Endometrium (tissue), 2 donors: Measurements from ENCODE around the gene SMC2.

Experiments used
- FAIRE-seq: peaks from 2 replicates; lab custom pipeline; 2012; peaks lifted over from hg19 to GRCh38; lab: Jason Lieb, UNC
- donor health status: control.
- donor health status: control.

SMC2 gene

DNA sequence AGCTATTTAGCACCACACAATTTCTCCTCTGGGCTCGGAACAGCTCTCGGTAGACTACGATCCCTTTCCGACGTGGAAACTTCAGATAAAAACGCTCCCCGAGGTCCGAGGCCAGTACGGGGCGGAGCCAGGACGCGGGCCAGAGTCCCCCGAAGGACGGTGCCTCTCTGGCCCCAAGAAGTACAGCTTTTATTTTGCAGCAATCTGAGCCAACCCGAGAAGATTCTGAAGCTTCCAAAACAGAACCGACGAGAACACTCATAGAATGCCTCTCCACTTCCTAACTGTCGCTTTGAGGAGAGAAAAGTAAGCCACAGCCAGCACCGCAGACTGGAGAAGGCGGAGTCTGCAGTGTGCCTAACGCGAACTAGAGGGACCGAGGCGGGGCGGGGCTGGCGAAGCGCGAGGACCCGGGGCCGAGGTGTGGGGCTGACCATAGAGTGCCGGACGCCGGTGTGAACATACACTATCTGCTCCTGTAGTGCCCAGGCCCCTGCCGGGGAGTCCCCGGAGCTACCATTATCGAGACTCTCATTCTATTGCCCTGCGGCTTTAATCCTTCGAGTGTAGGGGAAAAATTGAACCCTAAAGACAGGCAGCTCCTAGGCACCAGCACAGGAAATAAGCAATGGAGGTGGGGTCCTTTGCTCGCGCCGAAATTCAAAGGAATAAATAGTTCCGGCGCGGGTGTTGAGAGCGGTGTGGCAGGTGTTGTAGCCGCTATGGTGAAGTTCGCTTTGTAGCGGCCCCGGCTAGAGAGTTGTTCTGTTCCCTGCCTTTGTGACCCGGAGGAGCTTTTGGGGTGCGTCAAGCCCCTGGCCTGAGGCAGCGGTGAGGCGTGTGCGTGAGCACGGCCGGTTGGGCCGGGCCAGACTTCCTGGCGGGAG lies at the start of gene SMC2:
Gene SMC2 (plus strand): TSS at position 663 of the 887 bp plus-strand sequence. CDS start 1,076 bp downstream, outside the sequence.
- no peak for FAIRE-seq

DNA sequence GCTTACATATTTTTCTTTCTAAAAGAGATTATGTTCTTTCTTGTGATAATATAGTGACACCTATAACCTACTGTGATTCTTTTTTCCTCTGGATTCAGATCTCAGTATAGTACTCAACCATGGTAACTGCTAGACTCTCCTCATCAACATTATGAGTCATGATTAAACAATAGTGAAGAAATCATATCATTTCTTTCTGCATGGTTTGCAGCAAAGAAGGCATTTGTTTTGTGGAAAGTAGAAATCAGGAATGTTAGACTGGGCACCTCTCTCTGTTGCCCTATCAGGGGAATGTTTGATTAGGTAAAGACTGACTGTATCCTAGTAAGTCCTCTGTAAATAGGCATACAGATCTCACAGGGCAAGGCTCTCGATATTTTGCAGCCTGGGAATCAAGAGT lies 25.6 kb upstream of the SMC2 start:
- FAIRE-seq, result no peak

DNA sequence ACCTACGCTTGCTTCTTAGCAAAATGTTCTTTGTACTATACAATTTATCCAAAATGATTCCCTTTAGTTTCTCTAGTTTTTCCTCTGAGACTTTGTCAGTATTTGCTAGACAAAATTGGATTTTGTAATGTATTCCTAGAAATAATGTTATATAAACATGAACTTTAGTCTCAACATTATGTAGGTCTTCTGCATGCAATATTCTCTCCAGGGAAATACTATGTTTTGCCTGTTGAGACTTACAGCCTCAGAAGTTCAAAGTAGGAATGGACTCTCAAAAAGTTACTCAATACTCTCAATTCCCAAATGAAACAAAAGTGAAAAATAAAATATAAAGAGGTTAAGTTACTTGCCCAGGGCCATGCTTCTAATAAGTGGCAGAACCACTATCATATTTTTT lies 24.8 kb upstream of the SMC2 start:
- FAIRE-seq, result no peak

DNA sequence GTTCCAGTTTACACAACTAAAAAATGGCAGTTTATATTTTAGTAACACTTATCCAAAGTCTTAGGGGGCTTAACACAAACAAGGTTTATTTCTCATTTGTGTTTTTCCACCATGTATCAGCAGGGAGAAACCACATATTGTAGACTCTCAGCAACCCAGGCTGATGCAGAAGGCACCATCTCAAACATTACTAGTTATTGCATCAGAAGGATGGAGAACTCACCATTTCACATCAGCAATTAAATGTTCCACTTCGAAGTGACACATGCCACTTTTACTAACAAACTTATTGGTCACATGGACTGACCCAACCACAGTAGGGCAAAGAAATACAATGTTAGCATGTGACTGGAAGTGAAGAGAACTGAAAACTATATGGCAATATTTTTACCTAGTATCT lies 22.5 kb upstream of the SMC2 start:
- FAIRE-seq, result no peak

DNA sequence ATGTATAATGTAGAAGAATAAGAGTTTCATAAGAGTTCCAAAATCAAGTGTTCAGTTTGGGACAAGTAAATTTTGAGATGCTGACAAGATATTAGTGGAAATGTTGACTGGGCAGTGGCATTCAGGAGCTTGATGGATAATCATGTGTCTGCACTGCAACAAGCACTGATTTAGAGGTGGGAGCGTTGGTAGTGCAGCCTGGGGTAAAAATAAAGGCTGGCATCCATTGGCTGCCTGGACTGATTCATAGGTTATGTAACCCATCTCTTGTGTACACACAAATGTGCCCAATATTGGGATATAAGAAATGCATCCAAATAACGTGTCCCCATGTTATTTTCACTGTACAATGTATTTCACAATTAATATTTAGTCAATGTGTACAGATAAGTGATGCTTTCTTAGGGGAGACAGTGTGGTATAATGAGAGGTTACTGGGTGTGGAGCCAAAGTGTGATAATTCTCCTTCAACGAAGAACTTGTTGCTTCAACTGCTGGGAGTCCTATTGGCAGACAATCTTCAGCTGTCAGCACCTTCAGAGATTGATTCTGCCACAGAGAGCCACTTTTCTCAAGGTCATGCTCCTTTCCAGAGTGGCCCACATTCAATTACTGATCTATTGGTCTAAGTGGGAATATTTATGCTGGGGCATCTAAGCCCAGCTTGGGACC lies 20.9 kb upstream of the SMC2 start:
- FAIRE-seq, result no peak

DNA sequence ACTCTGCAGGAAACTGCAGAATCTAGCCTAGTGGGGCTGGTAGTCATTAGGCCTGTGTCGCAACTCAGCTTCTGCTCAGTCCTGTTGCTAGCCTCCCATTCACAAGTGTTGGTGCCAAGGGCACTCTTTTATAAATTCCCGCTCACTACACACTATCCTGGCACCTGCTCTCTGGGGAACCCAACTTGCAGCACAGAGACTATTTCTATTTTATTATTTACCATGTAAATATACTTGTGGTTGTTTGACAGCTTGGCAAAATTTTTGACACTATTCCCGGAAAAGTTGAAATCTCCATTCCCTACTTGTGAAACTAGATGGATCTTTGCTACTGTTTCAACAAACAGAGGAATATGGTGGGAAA lies 20.4 kb upstream of the SMC2 start:
- no peak for FAIRE-seq

DNA sequence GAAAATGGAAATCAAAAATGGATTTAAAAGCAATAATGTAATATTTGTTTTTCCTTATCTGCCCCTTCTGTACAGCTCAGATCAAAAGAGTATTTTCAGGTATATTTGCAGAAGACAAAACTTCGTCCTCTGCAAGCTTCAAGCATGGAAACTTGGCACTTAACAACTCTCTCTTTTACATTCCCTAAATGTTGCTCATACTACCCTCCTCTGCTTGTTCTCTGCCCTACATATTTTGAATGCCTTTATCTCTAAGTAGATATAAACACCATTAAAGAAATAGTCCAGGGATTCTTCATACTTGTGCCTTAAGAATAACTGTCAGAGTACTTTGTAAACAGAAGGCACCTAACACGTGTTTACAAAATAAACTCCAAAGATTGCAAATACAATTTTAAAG lies 19.2 kb upstream of the SMC2 start:
- peak; percentile 12 for FAIRE-seq

DNA sequence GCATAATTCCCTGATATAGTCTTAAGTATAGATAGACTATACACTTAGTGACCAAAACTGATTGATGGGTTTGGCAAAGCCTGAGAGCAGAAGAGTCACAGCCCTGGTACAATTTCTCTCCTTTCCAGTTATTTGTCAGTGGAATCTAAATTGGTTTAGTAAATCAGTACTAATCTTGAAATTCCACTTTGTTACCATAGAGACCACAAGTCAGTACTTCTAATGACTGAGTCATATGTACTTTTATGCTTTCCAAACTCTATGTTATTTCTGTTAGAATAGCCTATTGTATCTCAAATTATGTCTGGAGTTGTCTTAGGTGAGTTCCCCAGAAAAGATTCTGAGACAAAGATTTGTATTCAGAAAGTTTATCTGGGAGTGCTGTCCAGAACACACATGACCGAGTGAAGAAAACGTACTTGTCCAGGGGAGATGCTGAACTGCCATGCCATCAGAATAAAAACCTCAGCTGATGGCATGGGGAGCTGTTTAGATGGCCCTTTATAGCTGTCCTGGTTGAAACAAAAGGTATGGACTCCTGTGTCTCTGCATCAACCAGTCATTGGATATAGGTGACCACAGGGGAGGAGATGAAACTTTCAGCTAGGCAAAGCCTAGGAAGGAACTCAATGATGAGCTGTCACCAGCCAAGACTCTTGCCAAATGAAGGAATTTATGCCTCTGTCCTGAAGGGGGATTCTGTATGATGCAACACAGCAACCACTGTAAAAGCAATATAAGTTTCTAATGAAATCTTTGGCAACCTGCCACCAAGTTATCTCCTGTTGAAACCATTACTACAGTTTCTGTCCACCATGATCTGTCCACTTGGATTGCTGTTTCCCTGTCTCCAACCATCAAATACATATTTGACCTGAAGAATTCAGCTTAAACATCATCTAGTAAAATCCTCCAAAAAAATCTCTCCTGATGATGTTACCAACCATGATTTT lies 18.0 kb upstream of the SMC2 start:
- FAIRE-seq, result no peak

DNA sequence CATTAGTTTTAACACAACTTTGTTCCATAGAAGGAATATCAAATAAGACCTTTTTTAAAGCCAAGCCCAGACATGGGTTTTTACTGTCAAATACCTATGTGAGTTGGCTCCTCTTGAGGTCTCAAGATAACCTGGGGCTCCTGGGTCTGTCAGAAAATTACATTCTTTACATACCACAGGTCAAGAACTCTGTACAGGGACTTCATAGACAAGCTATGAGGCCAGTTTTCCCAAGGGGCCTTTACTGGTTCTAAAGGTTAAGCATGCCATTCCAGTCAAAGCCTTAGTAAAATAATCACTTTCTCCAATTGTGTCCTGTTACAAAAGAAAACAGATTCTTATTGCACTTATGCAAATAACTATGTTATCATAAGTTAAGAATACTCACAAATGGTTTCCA lies 15.5 kb upstream of the SMC2 start:
- FAIRE-seq, result no peak

DNA sequence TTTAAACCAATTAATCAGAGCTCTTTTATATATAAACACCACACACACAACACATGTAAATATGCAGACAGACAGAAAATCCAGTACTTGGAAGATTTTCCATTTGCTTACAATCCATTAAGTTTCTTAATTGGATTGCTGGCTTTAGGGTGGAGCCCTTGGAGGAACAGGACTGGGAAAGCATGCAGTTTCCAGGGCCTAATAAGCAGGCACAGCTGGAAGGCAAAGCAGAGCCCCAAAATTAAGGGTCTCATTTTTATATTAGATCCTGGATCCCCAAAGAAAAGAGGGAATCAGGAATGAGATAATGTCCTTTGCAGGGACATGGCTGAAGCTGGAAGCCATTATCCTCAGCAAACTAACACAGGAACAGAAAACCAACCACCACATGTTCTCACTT lies 13.1 kb upstream of the SMC2 start:
- no peak for FAIRE-seq

DNA sequence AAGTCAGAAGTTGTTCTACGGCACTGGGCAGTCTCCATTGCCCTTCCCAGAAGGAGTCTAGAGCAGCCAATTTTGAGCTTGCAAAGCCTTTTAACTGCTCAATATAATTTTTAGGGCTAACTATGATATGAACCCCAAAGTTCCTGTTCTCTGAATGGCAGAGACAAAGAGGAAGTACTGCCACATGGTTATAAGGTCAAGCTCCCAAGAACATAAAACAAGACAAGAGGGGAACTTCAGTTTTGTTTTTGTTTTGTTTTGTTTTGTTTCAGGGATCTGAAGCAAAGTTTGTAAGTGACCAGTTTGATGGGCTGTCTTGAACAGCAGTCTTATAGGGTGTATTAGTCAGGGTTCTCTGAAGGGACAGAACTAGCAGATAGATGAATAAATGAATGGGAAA lies 11.9 kb upstream of the SMC2 start:
- FAIRE-seq, result no peak

DNA sequence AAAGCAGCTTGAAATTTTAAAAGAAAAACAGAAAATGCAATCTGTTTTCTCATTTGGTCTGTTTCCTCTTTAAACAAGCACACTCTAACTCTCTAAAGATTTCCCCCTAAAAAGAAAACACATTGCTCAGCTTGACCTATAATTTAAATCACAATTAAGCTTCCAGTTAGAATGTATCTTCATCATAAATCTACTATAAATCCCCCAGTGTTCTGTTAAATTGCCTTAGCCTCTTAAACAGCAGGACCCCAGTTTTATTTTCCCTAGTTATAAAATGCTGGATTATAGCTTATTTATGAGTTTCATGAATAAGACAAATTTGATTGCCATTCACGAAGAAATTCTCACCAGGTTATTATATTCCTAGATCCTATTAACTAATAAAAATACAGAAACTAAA lies 8.6 kb upstream of the SMC2 start:
- peak; percentile 21 for FAIRE-seq

DNA sequence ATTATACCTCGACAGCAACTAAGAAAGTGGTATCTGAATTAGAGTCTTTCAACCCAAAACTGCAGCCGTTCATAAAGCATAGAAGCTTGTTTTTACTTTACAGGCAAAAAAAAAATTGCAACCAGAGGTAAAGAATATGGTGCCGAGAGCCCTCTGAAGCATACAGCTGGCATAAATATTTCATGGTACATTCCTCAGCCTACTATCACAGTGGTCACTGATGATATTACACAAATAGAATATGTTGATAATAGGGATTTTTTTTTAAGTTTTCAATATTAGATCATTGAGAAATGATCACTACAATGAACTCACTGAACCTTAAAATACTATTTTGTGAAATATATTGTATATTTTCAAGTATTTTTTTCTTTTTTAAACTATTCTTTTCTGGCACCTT lies 6.2 kb upstream of the SMC2 start:
- FAIRE-seq, result no peak

DNA sequence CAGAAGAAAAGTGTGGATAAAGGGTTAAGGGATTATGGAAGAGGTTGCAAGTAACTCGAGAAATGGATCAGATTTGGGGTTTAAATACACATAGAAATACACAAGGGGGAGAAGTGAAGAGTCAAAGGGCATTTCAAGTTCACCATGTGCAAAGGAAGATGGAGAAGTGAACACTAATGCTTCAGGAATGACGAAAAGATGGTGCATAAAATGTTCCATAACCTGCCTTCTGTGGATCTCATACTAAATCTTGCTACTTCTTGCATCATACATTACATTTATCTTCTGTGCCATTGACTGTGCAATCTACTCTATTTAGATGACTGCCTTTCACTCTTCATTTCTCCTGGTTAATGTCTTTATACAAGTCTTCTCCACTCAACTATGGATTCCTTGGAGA lies 5.7 kb upstream of the SMC2 start:
- no peak for FAIRE-seq

DNA sequence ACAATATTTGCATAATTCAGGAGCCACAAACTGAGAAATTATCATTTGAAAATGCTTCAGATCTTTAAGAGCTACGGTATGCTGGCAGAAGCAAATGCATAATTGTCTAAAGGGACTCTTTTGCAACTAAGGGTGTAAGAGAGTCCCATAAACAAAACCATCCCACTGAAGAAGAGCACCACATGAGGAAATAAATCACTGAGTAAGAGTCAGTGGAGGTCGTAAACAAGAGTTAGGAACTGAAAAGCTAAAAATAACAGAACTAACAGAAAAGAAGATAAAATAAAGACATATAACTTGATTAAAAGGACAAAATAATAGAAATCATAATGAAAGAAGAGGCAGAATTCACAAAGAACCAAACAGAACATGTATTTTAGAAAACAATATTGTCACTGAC lies 3.5 kb upstream of the SMC2 start:
- peak; percentile 84 for FAIRE-seq

DNA sequence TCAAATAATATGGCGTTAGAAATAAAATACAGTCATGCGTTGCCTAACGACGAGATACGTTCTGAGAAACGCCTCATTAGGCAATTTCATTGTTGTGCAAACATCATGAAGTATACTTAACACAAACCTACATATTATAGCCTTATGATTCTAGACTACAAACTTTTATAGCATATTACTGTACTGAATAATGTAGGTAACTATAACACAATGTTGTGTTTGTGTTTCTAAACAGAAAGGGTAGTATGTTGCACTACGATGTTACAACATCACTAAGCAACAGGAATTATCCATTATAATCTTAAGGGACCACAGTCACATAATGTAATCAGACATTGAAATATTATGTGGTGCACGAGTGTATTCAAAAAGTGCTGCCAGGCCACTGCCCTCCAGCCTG lies 3.0 kb upstream of the SMC2 start:
- FAIRE-seq, result no peak

DNA sequence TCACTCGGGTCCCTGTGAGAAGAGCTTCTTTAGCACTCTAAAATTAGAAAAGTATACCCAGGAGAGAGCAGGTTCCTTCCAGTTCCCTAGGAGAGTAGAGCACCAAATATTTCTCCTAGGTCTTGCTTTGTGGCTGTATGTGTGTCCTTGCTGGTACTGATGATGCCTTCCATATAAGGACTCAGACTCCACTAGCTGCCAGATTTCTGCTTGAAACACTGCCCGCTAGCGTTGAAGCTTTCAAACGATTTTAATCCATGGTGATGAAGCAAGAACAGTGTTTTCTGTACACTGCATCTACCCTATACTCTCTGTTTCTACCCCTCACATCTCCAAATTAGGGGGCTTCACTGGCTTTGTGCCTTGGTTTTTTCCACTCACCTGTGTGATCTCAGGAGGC lies 2.4 kb upstream of the SMC2 start:
- no peak for FAIRE-seq

DNA sequence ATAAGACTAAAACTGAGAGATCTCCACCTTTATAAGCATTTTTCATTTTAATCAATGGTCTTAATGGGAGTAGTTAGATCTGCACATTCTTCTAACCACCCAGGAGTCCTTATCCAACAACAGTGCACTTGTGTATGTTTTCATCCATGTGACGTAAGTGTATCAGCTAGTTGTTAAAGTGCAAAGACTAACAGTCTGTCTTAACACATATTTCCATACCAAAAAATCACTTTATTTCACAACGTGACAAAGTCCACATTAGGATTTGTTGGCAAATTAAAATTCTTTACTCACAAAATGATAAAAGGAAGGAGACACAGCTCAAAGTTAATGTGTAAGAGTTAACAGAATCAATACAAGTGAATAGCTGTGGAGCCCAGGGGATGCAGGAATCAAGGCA lies 1.9 kb upstream of the SMC2 start:
- no peak for FAIRE-seq

DNA sequence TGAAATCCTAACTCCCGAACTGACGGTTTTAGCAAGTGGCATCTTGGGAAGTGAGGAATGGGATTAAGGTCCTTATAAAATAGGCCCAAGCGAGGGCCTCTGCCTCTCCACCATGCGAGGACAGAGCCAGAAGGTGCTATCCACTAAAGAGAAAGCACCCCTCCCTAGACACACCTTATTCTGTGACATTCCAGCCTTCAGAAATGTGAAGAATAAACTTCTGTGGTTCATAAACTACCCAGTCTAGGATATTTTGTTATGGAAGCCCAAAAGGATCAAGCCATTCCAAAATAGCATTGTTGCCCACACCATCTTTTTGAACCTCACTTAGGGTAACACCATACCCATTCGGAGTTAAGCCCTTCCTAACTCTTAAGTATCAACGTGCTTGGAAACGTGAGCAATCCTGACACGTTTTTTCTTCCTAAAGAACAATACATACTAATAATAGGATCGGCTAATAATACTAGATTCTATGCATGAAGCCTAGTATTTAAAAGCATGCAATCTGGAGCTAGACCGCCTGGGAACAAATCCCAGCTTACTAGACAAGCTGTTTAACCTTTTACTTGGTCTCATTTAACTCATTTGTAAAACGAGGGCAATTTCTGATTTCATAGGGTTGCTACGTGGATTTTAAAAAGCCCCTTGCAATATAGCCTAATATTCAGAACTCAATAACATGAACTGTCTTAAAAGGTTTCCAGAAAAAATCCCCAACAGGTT lies 1.1 kb upstream of the SMC2 start:
- FAIRE-seq, result no peak

DNA sequence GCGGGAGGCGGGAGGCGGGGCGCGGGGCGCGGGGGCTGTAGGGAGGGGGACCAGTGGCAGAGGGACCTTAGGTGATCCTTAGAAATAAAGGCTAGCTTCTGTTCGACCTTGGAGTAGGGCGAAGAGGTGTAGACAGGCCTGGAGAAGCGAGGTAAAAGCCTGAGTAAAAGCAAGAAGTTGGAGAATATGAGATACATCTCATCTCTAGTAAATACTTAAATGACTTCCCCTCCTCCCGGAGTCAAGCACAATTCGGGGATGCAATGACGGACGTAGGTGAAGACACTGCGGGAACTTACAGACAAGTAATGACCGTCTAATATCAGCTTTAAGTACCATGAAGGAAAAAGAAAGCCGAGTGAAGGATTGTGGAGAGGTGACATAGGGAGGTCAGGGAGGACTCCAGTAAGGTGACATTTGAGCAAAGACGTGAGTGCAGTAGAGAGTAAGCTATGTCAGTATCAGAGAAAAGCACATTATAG lies 466 bp downstream of the SMC2 start:
- FAIRE-seq, result no peak

DNA sequence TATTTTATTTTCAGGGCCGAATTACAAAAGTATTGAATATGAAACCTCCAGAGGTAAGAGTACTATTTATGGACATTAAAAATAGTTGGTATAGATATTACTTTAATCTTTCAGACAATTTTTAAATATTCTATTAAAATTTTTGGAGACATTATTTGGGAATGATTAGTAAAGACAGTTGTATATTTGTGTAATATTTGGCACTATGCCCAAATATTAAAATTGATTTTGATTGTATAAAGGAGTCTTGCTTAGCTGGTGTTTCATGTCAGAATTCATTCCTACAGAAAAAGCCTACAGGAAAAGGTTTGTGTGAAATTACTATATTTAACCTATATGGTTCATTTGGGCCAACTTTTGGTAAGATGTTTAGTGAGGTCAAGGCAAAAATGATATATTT lies 5.5 kb downstream of the SMC2 start:
- FAIRE-seq, result no peak

DNA sequence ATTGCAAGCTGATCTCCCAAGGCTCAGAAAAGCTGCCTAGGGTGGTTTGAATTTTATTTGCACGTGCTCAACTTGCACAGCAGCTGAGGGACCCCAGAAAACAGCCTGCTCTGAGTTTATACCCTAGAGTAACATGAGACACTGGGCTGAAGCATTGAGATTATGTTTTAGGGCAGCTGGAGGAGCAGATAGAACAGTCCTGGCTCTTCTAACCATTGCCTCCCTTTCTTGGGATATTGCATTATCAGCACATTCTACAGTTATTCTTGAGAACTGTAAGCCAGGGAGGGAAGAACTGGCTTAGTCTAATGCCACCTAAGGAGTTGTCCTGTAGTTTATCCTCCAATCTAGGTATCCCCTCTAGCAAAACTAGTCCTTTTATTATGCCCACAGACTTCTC lies 10.3 kb downstream of the SMC2 start:
- FAIRE-seq, result no peak
